ENCODE data around the gene BRS3. TPM values are rescaled to one million over a fixed set of nuclear protein-coding genes. Genes with fewer than 3 reads are reported as not detected.

Gene BRS3
- total RNA-seq, 2 donors from 2014 or later: not detected

DNA sequence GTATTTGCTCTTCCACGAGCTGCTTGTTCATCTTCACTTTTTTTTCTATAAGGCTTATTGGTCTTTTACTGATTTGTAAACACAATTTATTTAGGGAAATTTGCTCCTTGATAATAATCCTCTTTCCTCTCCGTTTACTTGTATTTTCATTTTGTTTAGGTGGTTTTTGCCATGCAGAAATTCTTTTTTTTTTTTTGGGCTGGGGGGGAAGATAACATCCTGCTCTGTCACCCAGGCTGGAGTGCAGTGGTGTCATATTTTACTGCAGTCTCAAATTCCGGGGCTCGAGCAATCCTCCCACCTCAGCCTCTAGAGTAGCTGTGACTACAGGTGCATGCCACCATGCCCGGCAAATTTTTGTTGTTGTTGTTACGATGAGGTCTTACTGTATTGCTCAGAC, 31.6 kb upstream of the BRS3 start:
- Mint-ChIP-seq H3K27me3 (ENCODE audit: insufficient read depth) (no peaks in the 10 kb centered on the region), H3K27ac (no peak overlapping the region), H3K36me3 (ENCODE audit: low read depth) (no peaks in the 10 kb centered on the region), H3K4me1 (peaks cover 8% of the 10 kb centered on the region), H3K4me3 (no peak overlapping the region), H3K9me3 (peaks cover 29% of the 10 kb centered on the region)
- WGBS, 2 experiments (ENCODE audit: insufficient coverage in 1 of 2, insufficient read length in 1 of 2): 80 to 86% methylated on average over 1 to 5 of the region's 6 CpGs
- no peaks in the 10 kb centered on the region for H3K36me3 ChIP-seq (ENCODE audit: control insufficient read depth, insufficient read depth, low read length)
- H3K4me3 ChIP-seq (ENCODE audit: low read length): no peak overlapping the region
- no peaks in the 10 kb centered on the region for H3K27me3 ChIP-seq (ENCODE audit: control insufficient read depth, insufficient read depth, low read length, poor library complexity, severe bottlenecking)
- H3K9ac ChIP-seq (ENCODE audit: extremely low read depth, low read length, poor library complexity, severe bottlenecking): no peak overlapping the region
- TF ChIP-seq, protein P1, sequence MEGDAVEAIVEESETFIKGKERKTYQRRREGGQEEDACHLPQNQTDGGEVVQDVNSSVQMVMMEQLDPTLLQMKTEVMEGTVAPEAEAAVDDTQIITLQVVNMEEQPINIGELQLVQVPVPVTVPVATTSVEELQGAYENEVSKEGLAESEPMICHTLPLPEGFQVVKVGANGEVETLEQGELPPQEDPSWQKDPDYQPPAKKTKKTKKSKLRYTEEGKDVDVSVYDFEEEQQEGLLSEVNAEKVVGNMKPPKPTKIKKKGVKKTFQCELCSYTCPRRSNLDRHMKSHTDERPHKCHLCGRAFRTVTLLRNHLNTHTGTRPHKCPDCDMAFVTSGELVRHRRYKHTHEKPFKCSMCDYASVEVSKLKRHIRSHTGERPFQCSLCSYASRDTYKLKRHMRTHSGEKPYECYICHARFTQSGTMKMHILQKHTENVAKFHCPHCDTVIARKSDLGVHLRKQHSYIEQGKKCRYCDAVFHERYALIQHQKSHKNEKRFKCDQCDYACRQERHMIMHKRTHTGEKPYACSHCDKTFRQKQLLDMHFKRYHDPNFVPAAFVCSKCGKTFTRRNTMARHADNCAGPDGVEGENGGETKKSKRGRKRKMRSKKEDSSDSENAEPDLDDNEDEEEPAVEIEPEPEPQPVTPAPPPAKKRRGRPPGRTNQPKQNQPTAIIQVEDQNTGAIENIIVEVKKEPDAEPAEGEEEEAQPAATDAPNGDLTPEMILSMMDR (conservative IDR thresholded peaks at IDR 0.05): no peak
- DNase-seq: no peak
- no peak overlapping the region for H3K27ac ChIP-seq (ENCODE audit: low read depth, low read length)
- H3K4me1 ChIP-seq (ENCODE audit: control insufficient read depth, insufficient read depth, low read length): no peaks in the 10 kb centered on the region
- no peaks in the 10 kb centered on the region for H3K9me3 ChIP-seq (ENCODE audit: control insufficient read depth, low read length)

DNA sequence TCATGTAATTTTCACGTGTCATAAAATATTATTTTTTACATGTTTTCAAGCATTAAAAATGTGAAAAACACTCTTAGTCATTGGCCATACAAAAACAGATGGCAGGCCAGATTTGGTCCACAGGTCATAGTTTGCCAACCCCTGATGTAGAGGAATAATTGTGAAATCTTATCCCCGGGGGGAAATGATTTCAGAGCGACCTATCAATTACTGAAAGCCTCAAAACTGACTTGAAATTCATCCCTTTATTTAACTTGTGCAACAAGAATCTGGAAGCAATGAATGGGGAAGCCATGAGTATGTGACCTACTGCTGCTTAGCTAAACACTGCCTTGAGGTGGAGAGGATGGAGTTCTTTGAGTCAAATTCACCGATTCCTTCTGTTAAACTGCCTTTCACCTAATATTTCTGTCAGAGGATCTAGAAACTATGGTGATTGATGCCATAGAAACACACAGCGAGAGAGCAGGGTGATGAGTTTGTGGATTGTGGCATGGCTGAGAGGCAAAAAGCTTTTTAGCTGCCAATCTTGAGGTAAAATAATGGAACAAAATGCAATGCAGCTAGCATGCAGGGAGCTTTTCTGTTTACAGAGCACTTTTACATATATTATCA, 30.3 kb upstream of the BRS3 start:
- DNase-seq: no peak
- no peaks in the 10 kb centered on the region for H3K36me3 ChIP-seq (ENCODE audit: control insufficient read depth, insufficient read depth, low read length)
- 97% methylated on average over 4 of the region's 5 CpGs; no CpG with 5 or more reads in 1 of the 2 experiments for WGBS, 2 experiments (ENCODE audit: insufficient coverage in 1 of 2, insufficient read length in 1 of 2)
- H3K4me1 Mint-ChIP-seq: peaks cover 8% of the 10 kb centered on the region
- H3K9me3 Mint-ChIP-seq: peaks cover 27% of the 10 kb centered on the region
- TF ChIP-seq, protein P1 (conservative IDR thresholded peaks at IDR 0.05): no peak
- H3K36me3 Mint-ChIP-seq (ENCODE audit: low read depth): no peaks in the 10 kb centered on the region
- H3K9ac ChIP-seq (ENCODE audit: extremely low read depth, low read length, poor library complexity, severe bottlenecking): no peak overlapping the region
- H3K27me3 ChIP-seq (ENCODE audit: control insufficient read depth, insufficient read depth, low read length, poor library complexity, severe bottlenecking): no peaks in the 10 kb centered on the region
- no peaks in the 10 kb centered on the region for H3K9me3 ChIP-seq (ENCODE audit: control insufficient read depth, low read length)
- no peaks in the 10 kb centered on the region for H3K4me1 ChIP-seq (ENCODE audit: control insufficient read depth, insufficient read depth, low read length)
- no peak overlapping the region for H3K4me3 Mint-ChIP-seq
- H3K27ac Mint-ChIP-seq: no peak overlapping the region
- H3K4me3 ChIP-seq (ENCODE audit: low read length): no peak overlapping the region
- no peaks in the 10 kb centered on the region for H3K27me3 Mint-ChIP-seq (ENCODE audit: insufficient read depth)
- H3K27ac ChIP-seq (ENCODE audit: low read depth, low read length): no peak overlapping the region

DNA sequence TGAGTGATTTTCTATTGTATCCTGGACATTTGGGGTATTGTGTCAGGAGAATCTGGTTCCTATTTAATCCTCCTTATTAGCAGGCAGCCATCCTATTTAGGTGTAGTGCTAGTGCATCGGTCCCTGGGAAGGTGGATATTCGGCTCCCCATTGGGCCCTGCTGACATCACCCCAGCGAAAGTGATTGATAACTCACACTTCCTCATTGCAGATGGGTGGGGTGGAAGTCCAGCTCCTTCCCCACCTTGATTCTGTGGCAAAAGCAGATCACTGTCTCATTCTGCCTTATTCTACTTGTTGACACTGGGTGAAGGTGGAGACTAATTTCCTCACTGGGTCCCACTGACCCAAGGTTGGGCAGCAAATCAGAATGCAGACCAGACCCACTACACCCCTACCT, 23.2 kb upstream of the BRS3 start:
- no peaks in the 10 kb centered on the region for H3K4me1 ChIP-seq (ENCODE audit: control insufficient read depth, insufficient read depth, low read length)
- no peak for DNase-seq
- no peaks in the 10 kb centered on the region for H3K36me3 Mint-ChIP-seq (ENCODE audit: low read depth)
- H3K27ac Mint-ChIP-seq: no peak overlapping the region
- no peaks in the 10 kb centered on the region for H3K27me3 ChIP-seq (ENCODE audit: control insufficient read depth, insufficient read depth, low read length, poor library complexity, severe bottlenecking)
- no peaks in the 10 kb centered on the region for H3K36me3 ChIP-seq (ENCODE audit: control insufficient read depth, insufficient read depth, low read length)
- H3K9ac ChIP-seq (ENCODE audit: extremely low read depth, low read length, poor library complexity, severe bottlenecking): no peak overlapping the region
- no peaks in the 10 kb centered on the region for H3K9me3 ChIP-seq (ENCODE audit: control insufficient read depth, low read length)
- TF ChIP-seq, protein P1 (conservative IDR thresholded peaks at IDR 0.05): no peak
- no peak overlapping the region for H3K4me3 Mint-ChIP-seq
- H3K27ac ChIP-seq (ENCODE audit: low read depth, low read length): no peak overlapping the region
- no peaks in the 10 kb centered on the region for H3K27me3 Mint-ChIP-seq (ENCODE audit: insufficient read depth)
- no peak overlapping the region for H3K4me3 ChIP-seq (ENCODE audit: low read length)
- H3K9me3 Mint-ChIP-seq: peaks cover 51% of the 10 kb centered on the region
- H3K4me1 Mint-ChIP-seq: no peaks in the 10 kb centered on the region
- WGBS, 2 experiments (ENCODE audit: insufficient coverage in 1 of 2, insufficient read length in 1 of 2): 90% methylated on average over 2 of the region's 3 CpGs; no CpG with 5 or more reads in 1 of the 2 experiments
